Calu3 (cell line): Measurements from ENCODE around the gene RAPSN. TPM values are rescaled to one million over a fixed set of nuclear protein-coding genes. Genes with fewer than 3 reads are reported as not detected.

ENCODE experiments used
- BruUV-seq: library from RNA; stranded (reverse); fragments of 400-500 nt; replicated peaks from 2 replicates; lab custom pipeline; 2021; lab: Mats Ljungman, UMichigan
- CTCF ChIA-PET: fragments of 300-600 bp; sonication (Branson Sonifier 250); formaldehyde crosslinking; loops from one replicate; lab custom pipeline; 2022; ENCODE audit warnings: antibody characterized with exemption; lab: Charles Lee
- DNase-seq: peaks from one replicate; pipeline ENCODE4 v3.0.0; 2022
- H3K27ac Mint-ChIP-seq: one replicate; pipeline ENCODE4 v1.8.0; 2022; ENCODE audit warnings: mixed read lengths; ENCODE audit not compliant: unreplicated experiment
- H3K27me3 Mint-ChIP-seq: one replicate; pipeline ENCODE4 v1.8.0; 2022; ENCODE audit warnings: mixed read lengths; ENCODE audit not compliant: unreplicated experiment
- H3K36me3 Mint-ChIP-seq: one replicate; pipeline ENCODE4 v1.8.0; 2022; ENCODE audit warnings: mild to moderate bottlenecking, moderate library complexity, mixed read lengths; ENCODE audit not compliant: insufficient read depth, unreplicated experiment
- H3K4me1 Mint-ChIP-seq: one replicate; pipeline ENCODE4 v1.8.0; 2022; ENCODE audit warnings: mild to moderate bottlenecking, low read depth, mixed read lengths; ENCODE audit not compliant: unreplicated experiment
- H3K4me3 Mint-ChIP-seq: one replicate; pipeline ENCODE4 v1.8.0; 2022; ENCODE audit warnings: mild to moderate bottlenecking, low read depth, moderate library complexity, mixed read lengths; ENCODE audit not compliant: unreplicated experiment
- H3K9me3 Mint-ChIP-seq: one replicate; pipeline ENCODE4 v1.8.0; 2022; ENCODE audit warnings: low read depth, mixed read lengths; ENCODE audit not compliant: unreplicated experiment
- CTCF ChIP-seq: fragments of 200-600 bp; IDR thresholded peaks from one replicate; pipeline ENCODE4 v1.8.0; 2022; ENCODE audit warnings: antibody characterized with exemption; ENCODE audit not compliant: unreplicated experiment
- intact Hi-C: fragments of 100-400 bp; cut with micrococcal nuclease; formaldehyde crosslinking; loops from one replicate; pipeline ENCODE4 v1.10.0; 2022; ENCODE audit not compliant: unreplicated experiment
- total RNA-seq: library from RNA; stranded (reverse); gene quantifications from 2 replicates; pipeline ENCODE4 v1.2.3, GENCODE V29; 2022

The RAPSN gene
- total RNA-seq, 1 experiment from 2014 or later: 1.8 TPM

- Mint-ChIP-seq H3K4me1 (no peaks in the 10 kb centered on the region), H3K27ac (no peak overlapping the region), H3K36me3 (no peaks in the 10 kb centered on the region), H3K27me3 (no peaks in the 10 kb centered on the region), H3K9me3 (no peaks in the 10 kb centered on the region), H3K4me3 (no peak overlapping the region)
- no peak for TF ChIP-seq CTCF
- no peak for DNase-seq
- intact Hi-C loops: no loop called here
- CTCF ChIA-PET: no interaction called here
- BruUV-seq: no TSS peak
Measured at GRCh38 chr11:47438721-47439120, 10.2 kb downstream of the RAPSN start.

- BruUV-seq: no TSS peak
- Mint-ChIP-seq H3K4me1 (no peaks in the 10 kb centered on the region), H3K27ac (no peak overlapping the region), H3K4me3 (no peak overlapping the region), H3K27me3 (no peaks in the 10 kb centered on the region), H3K9me3 (no peaks in the 10 kb centered on the region), H3K36me3 (no peaks in the 10 kb centered on the region)
- CTCF ChIA-PET: no interaction called here
- no peak for DNase-seq
- no peak for TF ChIP-seq CTCF
- intact Hi-C loops: no loop called here
Measured at GRCh38 chr11:47437746-47438418, 11.1 kb downstream of the RAPSN start.

GRCh38 chr11:47437218-47437745 is 11.7 kb downstream of the RAPSN start:
- intact Hi-C loops: no loop called here
- Mint-ChIP-seq H3K4me1 (no peaks in the 10 kb centered on the region), H3K4me3 (no peak overlapping the region), H3K36me3 (no peaks in the 10 kb centered on the region), H3K9me3 (no peaks in the 10 kb centered on the region), H3K27me3 (no peaks in the 10 kb centered on the region), H3K27ac (no peak overlapping the region)
- CTCF ChIA-PET: no interaction called here
- DNase-seq: no peak
- no peak for TF ChIP-seq CTCF
- no TSS peak for BruUV-seq

GRCh38 chr11:47436726-47437125 is 12.2 kb downstream of the RAPSN start:
- no peak overlapping the region for H3K27ac Mint-ChIP-seq
- H3K36me3 Mint-ChIP-seq: no peaks in the 10 kb centered on the region
- no peaks in the 10 kb centered on the region for H3K9me3 Mint-ChIP-seq
- H3K27me3 Mint-ChIP-seq: no peaks in the 10 kb centered on the region
- intact Hi-C loops: no loop called here
- DNase-seq: no peak
- H3K4me3 Mint-ChIP-seq: no peak overlapping the region
- H3K4me1 Mint-ChIP-seq: no peaks in the 10 kb centered on the region
- no TSS peak for BruUV-seq
- CTCF ChIA-PET: no interaction called here
- no peak for TF ChIP-seq CTCF
